ENCODE data around the gene RGS12. TPM values are rescaled to one million over a fixed set of nuclear protein-coding genes. Genes with fewer than 3 reads are reported as not detected.
A peak's percentile ranks its signal among the peaks of the same experiment; 100 is the strongest.

Gene RGS12
- total RNA-seq, 1 donor from 2014 or later = 107 TPM

GRCh38 chr4:3293401-3294391 lies 875 bp downstream of the RGS12 start:
- no peak for TF ChIP-seq CTCF (IDR thresholded peaks at IDR 0.05; ENCODE audit: partially characterized antibody, unreplicated experiment)
- DNase-seq = peak; percentile 58
- Mint-ChIP-seq H3K4me3 (ENCODE audit: unreplicated experiment) (peak overlapping the region; percentile 99), H3K27ac (ENCODE audit: unreplicated experiment) (peak overlapping the region; percentile 99), H3K4me1 (ENCODE audit: low read depth, unreplicated experiment) (peaks cover 27% of the 10 kb centered on the region), H3K36me3 (ENCODE audit: unreplicated experiment) (no peaks in the 10 kb centered on the region), H3K27me3 (ENCODE audit: unreplicated experiment) (peaks cover 19% of the 10 kb centered on the region), H3K9me3 (ENCODE audit: unreplicated experiment) (peaks cover 13% of the 10 kb centered on the region)

DNA sequence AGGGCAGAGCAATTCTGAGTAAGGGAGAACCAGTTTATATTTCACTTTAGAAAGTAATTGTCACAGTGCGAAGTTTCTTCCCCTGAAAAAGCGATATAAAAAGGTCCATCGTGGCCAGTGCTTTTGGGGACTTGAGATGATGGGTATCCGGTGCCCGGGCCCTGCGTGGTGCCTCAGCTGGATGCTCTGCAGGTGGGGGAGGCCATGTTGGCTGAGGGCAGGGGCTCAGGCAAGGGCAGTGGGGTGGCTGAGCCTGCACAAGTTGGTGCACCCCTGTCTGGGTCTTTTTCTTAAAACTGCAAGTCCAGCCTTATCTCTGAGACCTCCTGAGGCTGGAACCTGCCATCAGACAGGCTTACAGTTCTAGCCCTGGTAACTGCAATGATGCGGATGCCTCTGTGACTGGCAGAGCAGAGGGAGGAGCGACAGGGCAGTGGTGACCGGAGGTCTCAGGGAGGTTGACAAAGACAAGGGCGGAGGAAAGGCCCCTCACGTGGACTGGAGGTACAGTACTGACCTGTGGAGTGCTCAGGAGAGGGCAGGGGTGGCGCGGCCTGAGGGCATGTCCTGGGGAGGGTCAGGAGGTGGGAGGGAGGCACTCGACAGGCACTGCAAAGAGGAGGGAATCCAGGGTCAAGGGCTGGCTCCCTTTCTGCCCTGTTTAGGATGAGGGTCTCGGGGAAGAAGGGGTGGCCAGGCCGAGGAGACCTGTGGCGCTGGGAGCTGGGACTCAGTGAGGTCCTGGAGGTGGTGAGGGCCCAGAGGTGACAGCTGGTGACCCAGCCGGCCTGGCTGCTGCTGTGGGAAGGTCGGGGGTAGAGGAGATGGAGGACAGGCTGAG lies 1.8 kb downstream of the RGS12 start:
- TF ChIP-seq CTCF (IDR thresholded peaks at IDR 0.05; ENCODE audit: partially characterized antibody, unreplicated experiment) = no peak
- Mint-ChIP-seq H3K27ac (ENCODE audit: unreplicated experiment) (peak overlapping the region; percentile 99), H3K4me3 (ENCODE audit: unreplicated experiment) (peak overlapping the region; percentile 99), H3K27me3 (ENCODE audit: unreplicated experiment) (peaks cover 18% of the 10 kb centered on the region), H3K9me3 (ENCODE audit: unreplicated experiment) (peaks cover 13% of the 10 kb centered on the region), H3K4me1 (ENCODE audit: low read depth, unreplicated experiment) (peaks cover 27% of the 10 kb centered on the region), H3K36me3 (ENCODE audit: unreplicated experiment) (no peaks in the 10 kb centered on the region)
- no peak for DNase-seq

DNA sequence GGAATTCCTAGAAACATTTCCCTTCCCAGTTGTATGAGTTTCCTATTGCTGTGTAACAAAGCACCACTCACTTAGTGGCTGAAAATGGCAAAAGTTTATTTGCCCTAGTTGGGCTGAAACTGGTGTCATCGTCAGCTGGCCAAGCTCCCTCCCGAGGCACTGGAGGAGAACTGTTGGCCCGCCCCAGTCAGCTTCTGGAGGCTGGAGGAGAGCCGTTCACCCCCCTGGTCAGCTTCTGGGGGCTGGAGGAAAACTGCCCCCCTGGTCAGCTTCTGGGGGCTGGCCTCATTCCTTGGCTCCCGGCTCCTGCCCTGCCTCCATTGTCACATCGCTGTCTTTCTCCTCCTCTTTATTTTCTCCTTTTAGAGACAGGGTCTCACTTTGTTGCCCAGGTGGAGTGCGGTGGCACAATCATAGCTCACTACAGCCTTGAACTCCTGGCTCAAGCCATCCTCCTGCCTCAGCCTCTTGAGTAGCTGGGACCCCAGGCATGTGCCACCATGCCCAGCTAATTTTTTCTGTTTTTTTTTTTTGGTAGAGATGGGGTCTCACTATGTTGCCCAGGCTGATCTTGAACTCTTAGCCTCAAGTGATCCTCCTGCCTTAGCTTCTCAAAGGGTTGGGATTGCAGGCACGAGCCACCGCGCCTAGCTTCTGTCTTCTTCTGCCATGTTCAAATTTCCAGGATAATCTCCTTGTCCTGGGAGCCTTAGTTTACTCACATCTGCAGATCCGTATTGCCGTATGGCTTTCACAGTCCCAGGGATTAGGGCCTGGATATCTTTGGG lies 3.2 kb downstream of the RGS12 start:
- no peak for TF ChIP-seq CTCF (IDR thresholded peaks at IDR 0.05; ENCODE audit: partially characterized antibody, unreplicated experiment)
- no peak overlapping the region for H3K27ac Mint-ChIP-seq (ENCODE audit: unreplicated experiment)
- H3K9me3 Mint-ChIP-seq (ENCODE audit: unreplicated experiment) = peaks cover 14% of the 10 kb centered on the region
- H3K36me3 Mint-ChIP-seq (ENCODE audit: unreplicated experiment) = no peaks in the 10 kb centered on the region
- H3K4me3 Mint-ChIP-seq (ENCODE audit: unreplicated experiment) = peak overlapping the region; percentile 99
- peaks cover 29% of the 10 kb centered on the region for H3K4me1 Mint-ChIP-seq (ENCODE audit: low read depth, unreplicated experiment)
- peaks cover 17% of the 10 kb centered on the region for H3K27me3 Mint-ChIP-seq (ENCODE audit: unreplicated experiment)
- no peak for DNase-seq

DNA sequence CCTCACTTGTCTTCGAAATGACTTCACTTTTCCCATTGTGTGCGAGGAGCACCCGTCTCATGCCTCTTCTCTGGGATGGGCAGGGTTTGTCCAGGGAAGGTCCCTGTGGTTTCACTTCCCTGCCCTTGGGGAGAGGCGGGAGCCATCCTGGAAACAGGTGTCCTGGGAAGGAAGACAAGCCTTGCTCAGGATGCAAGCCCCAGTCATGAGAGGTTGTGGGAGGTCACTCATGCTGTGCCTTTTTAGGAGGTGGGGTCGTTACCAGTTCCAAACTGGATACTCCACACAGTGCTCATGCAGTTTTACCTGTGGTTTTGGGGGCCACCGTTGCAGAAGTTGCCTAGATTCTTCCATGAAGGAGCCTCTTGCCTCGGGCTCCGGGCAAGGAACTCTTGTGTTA lies 3.8 kb downstream of the RGS12 start:
- H3K27ac Mint-ChIP-seq (ENCODE audit: unreplicated experiment) = no peak overlapping the region
- H3K36me3 Mint-ChIP-seq (ENCODE audit: unreplicated experiment) = no peaks in the 10 kb centered on the region
- H3K4me1 Mint-ChIP-seq (ENCODE audit: low read depth, unreplicated experiment) = peaks cover 29% of the 10 kb centered on the region
- DNase-seq = no peak
- H3K4me3 Mint-ChIP-seq (ENCODE audit: unreplicated experiment) = no peak overlapping the region
- no peak for TF ChIP-seq CTCF (IDR thresholded peaks at IDR 0.05; ENCODE audit: partially characterized antibody, unreplicated experiment)
- peaks cover 15% of the 10 kb centered on the region for H3K27me3 Mint-ChIP-seq (ENCODE audit: unreplicated experiment)
- H3K9me3 Mint-ChIP-seq (ENCODE audit: unreplicated experiment) = peaks cover 12% of the 10 kb centered on the region
